Hepatocyte (in vitro differentiated cells): Measurements from ENCODE around the gene MT1F. TPM values are rescaled to one million over a fixed set of nuclear protein-coding genes. Genes with fewer than 3 reads are reported as not detected.
A peak's percentile ranks its signal among the peaks of the same experiment; 100 is the strongest.

Experiments used
- DNase-seq: peaks from one replicate; pipeline ENCODE4 v3.0.0-alpha.2; 2016; ENCODE audit warnings: low spot score
- H2AFZ ChIP-seq: fragments of 200-600 bp; sonication (generic); 2 replicates; pipeline ENCODE4 v1.6.0; 2016; ENCODE audit warnings: antibody characterized with exemption, mild to moderate bottlenecking
- H3K27ac ChIP-seq: fragments of 200-600 bp; sonication (generic); 2 replicates; pipeline ENCODE4 v1.5.1; 2016; ENCODE audit warnings: mild to moderate bottlenecking
- H3K27me3 ChIP-seq: fragments of 200-600 bp; sonication (generic); 2 replicates; pipeline ENCODE4 v1.6.1; 2016
- H3K36me3 ChIP-seq: fragments of 200-600 bp; sonication (generic); replicated peaks from 2 replicates; pipeline ENCODE4 v1.5.1; 2016; ENCODE audit warnings: low read depth; ENCODE audit not compliant: insufficient read depth
- H3K4me1 ChIP-seq: fragments of 200-600 bp; sonication (generic); 2 replicates; pipeline ENCODE4 v1.5.1; 2016; ENCODE audit warnings: mild to moderate bottlenecking, moderate library complexity; ENCODE audit not compliant: insufficient read depth
- H3K4me2 ChIP-seq: fragments of 200-600 bp; sonication (generic); 2 replicates; pipeline ENCODE4 v1.6.0; 2016
- H3K4me3 ChIP-seq: fragments of 200-600 bp; sonication (generic); 2 replicates; pipeline ENCODE4 v1.5.1; 2016; ENCODE audit warnings: mild to moderate bottlenecking
- H3K79me2 ChIP-seq: fragments of 200-600 bp; sonication (generic); 2 replicates; pipeline ENCODE4 v1.6.0; 2017; ENCODE audit warnings: mild to moderate bottlenecking
- H3K9me2 ChIP-seq: fragments of 200-600 bp; sonication (generic); replicated peaks from 2 replicates; pipeline ENCODE4 v1.6.0; 2017; ENCODE audit warnings: mild to moderate bottlenecking; ENCODE audit not compliant: insufficient read depth
- H3K9me3 ChIP-seq: fragments of 200-600 bp; sonication (generic); 2 replicates; pipeline ENCODE4 v1.5.1; 2016; ENCODE audit warnings: low read depth, mild to moderate bottlenecking
- H4K20me1 ChIP-seq: fragments of 200-600 bp; sonication (generic); 2 replicates; pipeline ENCODE4 v1.6.0; 2016; ENCODE audit warnings: mild to moderate bottlenecking; ENCODE audit not compliant: insufficient read depth, poor library complexity, severe bottlenecking
- CTCF ChIP-seq: fragments of 200-600 bp; sonication (generic); IDR thresholded peaks from 2 replicates; pipeline ENCODE4 v1.5.1; 2016; ENCODE audit warnings: antibody characterized with exemption, mild to moderate bottlenecking; ENCODE audit not compliant: poor library complexity
- EZH2 ChIP-seq: fragments of 200-600 bp; sonication (generic); IDR thresholded peaks from 2 replicates; pipeline ENCODE4 v1.6.1; 2016; ENCODE audit warnings: antibody characterized with exemption, mild to moderate bottlenecking, borderline replicate concordance
- EZH2phosphoT487 ChIP-seq: fragments of 200-600 bp; sonication (generic); IDR thresholded peaks from one replicate; pipeline ENCODE4 v1.6.1; 2018; ENCODE audit warnings: antibody characterized with exemption, mild to moderate bottlenecking, low read depth, moderate library complexity; ENCODE audit not compliant: unreplicated experiment, severe bottlenecking
- WGBS: methylation state at CpG from one replicate; pipeline ENCODE4 v1.1.6; 2016; ENCODE audit warnings: low lambda C conversion rate; ENCODE audit errors: missing lambda C conversion rate; 5-methylcytosine and 5-hydroxymethylcytosine counted together
- polyA plus RNA-seq: library from polyadenylated mRNA; unstranded; fragments of >200 nt; fragmentation: Nextera tagmentation; extraction: Ambion mirVana; gene quantifications from 2 replicates; pipeline ENCODE4 v1.2.1, GENCODE V29; 2016
- total RNA-seq: library from RNA; depleted of rRNA; stranded (reverse); fragments of >200 nt; gene quantifications from 2 replicates; pipeline ENCODE4 v1.2.3, GENCODE V29; 2014

The MT1F gene
- total and polyA plus RNA-seq, 2 experiments from 2014 or later: 7.1 to 11.8 TPM

DNA sequence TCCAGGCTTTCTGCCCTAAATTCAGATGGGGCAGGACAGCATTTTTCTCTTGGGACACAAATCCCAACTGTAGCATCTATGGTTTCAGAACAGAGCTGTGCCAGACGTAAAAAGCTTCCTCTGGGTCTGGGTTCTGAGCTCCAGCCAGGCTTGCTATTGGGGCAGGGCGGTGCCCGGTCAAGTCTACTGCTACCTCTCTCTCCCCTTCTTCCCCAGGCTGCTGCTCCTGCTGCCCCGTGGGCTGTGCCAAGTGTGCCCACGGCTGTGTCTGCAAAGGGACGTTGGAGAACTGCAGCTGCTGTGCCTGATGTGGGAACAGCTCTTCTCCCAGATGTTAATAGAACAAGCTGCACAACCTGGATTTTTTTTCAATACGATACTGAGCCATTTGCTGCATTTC lies 24.2 kb upstream of the MT1F start:
- WGBS: 55% methylated on average over 7 of the region's 7 CpGs
- Histone ChIP-seq H3K9me2 (no peaks in the 10 kb centered on the region), H3K9me3 (no peaks in the 10 kb centered on the region), H3K79me2 (no peaks in the 10 kb centered on the region), H2AFZ (no peak overlapping the region), H3K36me3 (no peaks in the 10 kb centered on the region), H4K20me1 (no peaks in the 10 kb centered on the region), H3K27ac (no peak overlapping the region), H3K27me3 (peaks cover 94% of the 10 kb centered on the region), H3K4me1 (peaks cover 13% of the 10 kb centered on the region), H3K4me2 (no peak overlapping the region), H3K4me3 (no peak overlapping the region)
- no peak for DNase-seq
- no peak for TF ChIP-seq CTCF
- no peak for TF ChIP-seq EZH2
- TF ChIP-seq EZH2phosphoT487: no peak

GRCh38 chr16:56634715-56635440 lies 22.9 kb upstream of the MT1F start:
- no peaks in the 10 kb centered on the region for H3K79me2 ChIP-seq
- H3K4me3 ChIP-seq: no peak overlapping the region
- 5% methylated on average over 42 of the region's 47 CpGs for WGBS
- TF ChIP-seq CTCF: no peak
- peak; percentile 29 for TF ChIP-seq EZH2phosphoT487
- peaks cover 13% of the 10 kb centered on the region for H3K4me1 ChIP-seq
- H3K27me3 ChIP-seq: peaks cover 100% of the 10 kb centered on the region
- H2AFZ ChIP-seq: no peak overlapping the region
- peak overlapping the region; percentile 73 for H3K4me2 ChIP-seq
- H3K36me3 ChIP-seq: no peaks in the 10 kb centered on the region
- no peak overlapping the region for H3K27ac ChIP-seq
- no peaks in the 10 kb centered on the region for H3K9me3 ChIP-seq
- DNase-seq: no peak
- H3K9me2 ChIP-seq: no peaks in the 10 kb centered on the region
- no peaks in the 10 kb centered on the region for H4K20me1 ChIP-seq

DNA sequence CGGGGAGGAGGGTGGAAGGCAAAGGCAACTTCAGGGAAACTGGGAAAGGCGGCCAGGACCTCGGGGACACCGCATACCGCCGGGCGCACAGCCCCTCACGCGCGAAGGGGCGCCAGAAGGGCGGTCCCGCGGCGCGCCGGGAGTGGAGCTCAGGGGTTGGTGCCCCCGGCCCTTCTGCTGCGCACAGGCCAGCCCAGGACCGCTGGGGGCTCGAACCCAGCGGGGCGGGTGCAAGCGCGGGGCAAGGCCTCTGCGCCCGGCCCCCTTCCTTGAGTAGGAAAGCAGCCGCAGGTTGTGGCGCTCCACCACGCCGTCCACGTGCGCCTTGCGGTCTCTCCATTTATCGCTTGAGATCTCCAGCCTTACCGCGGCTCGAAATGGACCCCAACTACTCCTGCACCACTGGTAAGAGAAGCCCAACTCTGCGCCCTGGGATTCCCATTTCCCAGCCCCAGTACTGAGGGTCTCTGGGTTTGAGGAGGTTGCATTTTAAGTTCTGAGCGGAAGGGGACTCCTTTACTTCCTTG lies 22.3 kb upstream of the MT1F start:
- TF ChIP-seq EZH2 (peak; percentile 97), EZH2phosphoT487 (no peak), CTCF (no peak)
- no peak for DNase-seq
- Histone ChIP-seq H3K9me2 (no peaks in the 10 kb centered on the region), H3K79me2 (no peaks in the 10 kb centered on the region), H3K27ac (no peak overlapping the region), H3K4me3 (no peak overlapping the region), H3K9me3 (no peaks in the 10 kb centered on the region), H4K20me1 (no peaks in the 10 kb centered on the region), H3K36me3 (no peaks in the 10 kb centered on the region), H3K27me3 (peaks cover 100% of the 10 kb centered on the region), H3K4me1 (peaks cover 13% of the 10 kb centered on the region), H2AFZ (no peak overlapping the region), H3K4me2 (peak overlapping the region; percentile 73)
- WGBS: 3% methylated on average over 22 of the region's 40 CpGs
